Adrenal gland (tissue), 12 donors: Measurements from ENCODE around the gene SLC35B1. TPM values are rescaled to one million over a fixed set of nuclear protein-coding genes. Genes with fewer than 3 reads are reported as not detected.
A peak's percentile ranks its signal among the peaks of the same experiment; 100 is the strongest.

Experiments used
- DNase-seq, 7 donors: peaks; one replicate each; pipeline ENCODE4 v3.0.0-alpha.2; 2019 to 2020
- H3K27ac ChIP-seq, 5 donors: fragments of 200-600 bp; sonication (generic) in 4 of 5; 1 replicate in 3 of 5; 2 replicates in 2 of 5; pipeline versions ENCODE4 v1.5.1 to v1.8.0; 2016 to 2020; ENCODE audit warnings: mild to moderate bottlenecking in 1 of 5
- H3K27me3 ChIP-seq: fragments of 200-600 bp; 2 replicates; pipeline ENCODE4 v1.8.0; 2021
- H3K36me3 ChIP-seq, 2 donors: fragments of 200-600 bp; replicated peaks in 1 of 2; 1 replicate in 1 of 2; 2 replicates in 1 of 2; pipeline versions ENCODE4 v1.5.1 to v1.8.0; 2018 to 2022
- H3K4me1 ChIP-seq, 2 donors: fragments of 200-600 bp; replicated peaks in 1 of 2; 1 replicate in 1 of 2; 2 replicates in 1 of 2; pipeline versions ENCODE4 v1.5.1 to v1.8.0; 2018 to 2021
- H3K4me3 ChIP-seq, 4 donors: fragments of 200-600 bp; sonication (generic) in 3 of 4; one replicate each; pipeline ENCODE4 v1.5.1; 2016 to 2018
- H3K9me3 ChIP-seq, 3 donors: fragments of 200-600 bp; sonication (generic) in 1 of 3; replicated peaks in 1 of 3; 1 replicate in 2 of 3; 2 replicates in 1 of 3; pipeline versions ENCODE4 v1.5.1 to v1.8.0; 2016 to 2021
- POLR2A ChIP-seq, 2 donors: fragments of 450-650 bp; IDR thresholded peaks; one replicate each; pipeline ENCODE4 v1.6.1; 2017; ENCODE audit warnings: antibody characterized with exemption in 2 of 2, mild to moderate bottlenecking in 2 of 2, moderate library complexity in 1 of 2
- WGBS, 4 donors: extraction: QIAGEN DNeasy Blood & Tissue Kit in 2 of 4; methylation state at CpG; one replicate each; pipeline versions ENCODE4 v1.1.5 to v1.1.7; 2013 to 2017; 5-methylcytosine and 5-hydroxymethylcytosine counted together
- intact Hi-C, 2 donors: fragments of 100-400 bp; cut with DNase I; formaldehyde crosslinking; loops; one replicate each; pipeline versions ENCODE4 v1.14.1 to v1.15.0; 2022 to 2023
- polyA plus RNA-seq, 3 donors: library from polyadenylated mRNA; stranded (reverse); fragments of 200-250 nt in 2 of 3; fragments of 350-450 nt in 1 of 3; fragmentation: Illumina TruSeq in 1 of 3; extraction: RNeasy Lipid Tissue Mini Kit (QIAGEN cat#74804) in 1 of 3; gene quantifications; one replicate each; pipeline ENCODE4 v1.2.3, GENCODE V29; 2013 to 2014
- total RNA-seq, 9 donors: library from RNA; depleted of rRNA in 4 of 9; stranded (reverse); fragments of >200 nt in 4 of 9; fragments of 120-200 nt in 1 of 9; fragmentation: NEBNext Ultra II Directional in 1 of 9; extraction: Animal tissue kit (Norgen Biotek cat#: 25700) in 1 of 9; gene quantifications; one replicate each; pipeline versions ENCODE4 v1.1.0 to v1.2.4, GENCODE V29; 2013 to 2023
- TF ChIP-seq, protein P1 (sequence below), 6 experiments: fragments of 450-650 bp in 4 of 6; fragments of 200-600 bp in 2 of 6; sonication (generic) in 1 of 6; IDR thresholded peaks; 1 replicate in 5 of 6; 2 replicates in 1 of 6; pipeline versions ENCODE4 v1.5.1 to v1.8.0; 2016 to 2021; ENCODE audit warnings: antibody characterized with exemption in 6 of 6, mild to moderate bottlenecking in 2 of 6, moderate library complexity in 1 of 6
- donor health status: healthy with polysubstance abuse.
- donor health status: Bipolar disorder and iron deficiency.
- donor health status: DM: yes; HTN: yes; CAD: no.
- donor health status: DM: no; HTN: no; CAD: no.
- donor health status: DM: no; HTN: no; CAD: no.
- donor health status: DM: yes; HTN: yes; CAD: no.

SLC35B1 gene
- total and polyA plus RNA-seq, 12 donors, result 20.9 to 87.9 (median 43.0) TPM

- TF ChIP-seq POLR2A (IDR thresholded peaks at IDR 0.05), result no peak
- TF ChIP-seq, protein P1, sequence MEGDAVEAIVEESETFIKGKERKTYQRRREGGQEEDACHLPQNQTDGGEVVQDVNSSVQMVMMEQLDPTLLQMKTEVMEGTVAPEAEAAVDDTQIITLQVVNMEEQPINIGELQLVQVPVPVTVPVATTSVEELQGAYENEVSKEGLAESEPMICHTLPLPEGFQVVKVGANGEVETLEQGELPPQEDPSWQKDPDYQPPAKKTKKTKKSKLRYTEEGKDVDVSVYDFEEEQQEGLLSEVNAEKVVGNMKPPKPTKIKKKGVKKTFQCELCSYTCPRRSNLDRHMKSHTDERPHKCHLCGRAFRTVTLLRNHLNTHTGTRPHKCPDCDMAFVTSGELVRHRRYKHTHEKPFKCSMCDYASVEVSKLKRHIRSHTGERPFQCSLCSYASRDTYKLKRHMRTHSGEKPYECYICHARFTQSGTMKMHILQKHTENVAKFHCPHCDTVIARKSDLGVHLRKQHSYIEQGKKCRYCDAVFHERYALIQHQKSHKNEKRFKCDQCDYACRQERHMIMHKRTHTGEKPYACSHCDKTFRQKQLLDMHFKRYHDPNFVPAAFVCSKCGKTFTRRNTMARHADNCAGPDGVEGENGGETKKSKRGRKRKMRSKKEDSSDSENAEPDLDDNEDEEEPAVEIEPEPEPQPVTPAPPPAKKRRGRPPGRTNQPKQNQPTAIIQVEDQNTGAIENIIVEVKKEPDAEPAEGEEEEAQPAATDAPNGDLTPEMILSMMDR (IDR thresholded peaks at IDR 0.05), result no peak
- intact Hi-C loops, result no loop called here
- peak in 3 of 7 donors; percentile 16 to 35 (median 33) for DNase-seq
- H3K27me3 ChIP-seq, result no peaks in the 10 kb centered on the region
- H3K4me3 ChIP-seq, result no peak overlapping the region
- WGBS, 4 donors, result 57 to 78% (median 67%) methylated on average over 8 of the region's 8 CpGs
- peak overlapping the region in 2 of 5 donors; percentile 12 to 55 for H3K27ac ChIP-seq
- H3K36me3 ChIP-seq, result peaks cover 0 to 16% of the 10 kb centered on the region in 2 donors
- H3K4me1 ChIP-seq, result peaks cover 0 to 1% of the 10 kb centered on the region in 2 donors
- H3K9me3 ChIP-seq, result no peaks in the 10 kb centered on the region
Measured at GRCh38 chr17:49723423-49723822, 15.7 kb upstream of the SLC35B1 start.

DNA sequence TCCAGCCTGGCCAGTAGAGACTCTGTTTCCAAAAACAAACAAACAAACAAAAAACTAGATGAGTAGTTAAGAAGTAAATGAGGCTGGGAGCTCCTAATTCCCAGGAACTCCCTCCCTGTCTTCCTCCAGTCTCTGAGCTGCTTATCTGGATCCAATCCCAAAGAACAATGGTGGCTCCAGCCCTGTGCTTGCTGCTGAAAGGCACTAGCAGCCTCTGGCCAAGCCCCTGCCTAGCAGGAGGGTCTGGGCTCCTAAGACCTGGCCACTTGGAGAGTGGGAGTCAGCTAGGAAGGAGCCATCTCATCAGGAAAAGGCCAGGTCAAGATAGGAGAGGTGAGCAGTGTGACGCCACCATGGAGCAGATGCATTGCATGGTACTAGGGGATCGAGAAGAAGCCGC, 14.3 kb upstream of the SLC35B1 start:
- peaks cover 0 to 22% of the 10 kb centered on the region in 2 donors for H3K36me3 ChIP-seq
- no peak overlapping the region for H3K4me3 ChIP-seq
- no peaks in the 10 kb centered on the region for H3K27me3 ChIP-seq
- H3K27ac ChIP-seq, result no peak overlapping the region
- no peaks in the 10 kb centered on the region for H3K4me1 ChIP-seq
- WGBS, 4 donors, result 96 to 100% (median 98%) methylated on average over 3 of the region's 3 CpGs
- intact Hi-C loops, result no loop called here
- DNase-seq, result no peak
- no peaks in the 10 kb centered on the region for H3K9me3 ChIP-seq
- TF ChIP-seq, protein P1 (IDR thresholded peaks at IDR 0.05), result no peak
- TF ChIP-seq POLR2A (IDR thresholded peaks at IDR 0.05), result no peak

GRCh38 chr17:49717371-49717861, 9.7 kb upstream of the SLC35B1 start:
- DNase-seq, result peak; percentile 32 to 69 (median 58)
- no peak overlapping the region for H3K4me3 ChIP-seq
- H3K4me1 ChIP-seq, result no peaks in the 10 kb centered on the region
- no peak overlapping the region for H3K27ac ChIP-seq
- TF ChIP-seq, protein P1 (IDR thresholded peaks at IDR 0.05), result no peak
- TF ChIP-seq POLR2A (IDR thresholded peaks at IDR 0.05), result no peak
- peaks cover 0 to 33% of the 10 kb centered on the region in 2 donors for H3K36me3 ChIP-seq
- no peaks in the 10 kb centered on the region for H3K27me3 ChIP-seq
- intact Hi-C loops, result no loop called here
- WGBS, 4 donors, result 48 to 58% (median 52%) methylated on average over 6 to 10 of the region's 10 CpGs
- no peaks in the 10 kb centered on the region for H3K9me3 ChIP-seq

DNA sequence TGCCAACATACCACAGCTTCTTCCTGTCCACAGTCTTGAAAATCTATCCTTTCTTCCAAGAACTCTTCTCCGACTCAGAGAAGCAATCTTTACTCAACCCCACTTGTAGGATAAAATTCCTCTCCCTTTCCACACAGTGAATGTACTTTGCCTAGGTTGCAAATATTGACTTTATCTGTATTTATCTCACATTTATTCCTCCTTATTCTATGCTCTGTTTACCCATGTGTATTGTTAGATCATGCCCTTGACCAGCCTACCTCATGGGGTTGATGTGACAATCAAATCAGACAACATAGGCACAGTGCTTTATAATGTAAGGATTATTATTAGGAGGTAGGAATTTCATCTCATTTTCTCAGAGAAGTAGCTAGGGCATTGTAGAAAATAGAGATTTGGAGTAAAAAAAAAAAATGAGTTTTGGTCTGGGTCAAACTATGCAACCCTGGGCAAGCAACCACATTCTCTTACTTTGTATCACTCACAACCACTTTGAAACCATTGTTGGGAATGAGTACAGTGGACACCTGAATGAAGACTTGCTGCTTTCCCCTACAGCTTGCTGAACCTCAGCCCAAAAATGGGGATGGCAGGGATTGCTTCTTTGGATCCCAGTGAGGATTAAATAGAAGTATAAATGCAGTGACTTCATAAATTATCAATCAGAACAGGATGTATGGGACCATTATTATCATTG, 9.1 kb upstream of the SLC35B1 start:
- Histone ChIP-seq H3K27me3 (no peaks in the 10 kb centered on the region), H3K9me3 (no peaks in the 10 kb centered on the region), H3K27ac (no peak overlapping the region), H3K4me1 (no peaks in the 10 kb centered on the region), H3K36me3 (peaks cover 0 to 33% of the 10 kb centered on the region in 2 donors), H3K4me3 (no peak overlapping the region)
- intact Hi-C loops, result no loop called here
- TF ChIP-seq, protein P1 (IDR thresholded peaks at IDR 0.05), result no peak
- no peak for TF ChIP-seq POLR2A (IDR thresholded peaks at IDR 0.05)
- WGBS, 4 donors, result 84 to 94% (median 90%) methylated on average over 1 of the region's 1 CpG
- no peak for DNase-seq
